AG10803 (cell line): Measurements from ENCODE around the gene DPH2.

ENCODE experiments used
- DNase-seq: peaks from one replicate; pipeline ENCODE4 v3.0.0; 2010; ENCODE audit warnings: low read depth
- H3K4me3 ChIP-seq: 2 replicates; pipeline ENCODE4 v1.5.1; 2011; ENCODE audit warnings: mild to moderate bottlenecking, low read length, control low read depth
- CTCF ChIP-seq: conservative IDR thresholded peaks from 2 replicates; pipeline ENCODE4 v1.5.1; 2011; ENCODE audit warnings: mild to moderate bottlenecking, low read length, control low read depth, inconsistent platforms

DPH2 gene

GRCh38 chr1:43991476-43992231 is 21.8 kb downstream of the DPH2 start, which contains the start of gene CCDC24:
CCDC24 (plus strand) TSS chr1:43991599; CDS start chr1:43991879, 280 bp downstream.
- H3K4me3 ChIP-seq, result peak within 1 kb of the TSS; percentile 75
- DNase-seq, result peak; percentile 83
- TF ChIP-seq CTCF, result no peak

- peak overlapping the region; percentile 75 for H3K4me3 ChIP-seq
- no peak for DNase-seq
- TF ChIP-seq CTCF, result no peak
These were observed 22.6 kb downstream of the DPH2 start for GRCh38 chr1:43992232-43992995.

- TF ChIP-seq CTCF, result no peak
- no peak for DNase-seq
- no peak overlapping the region for H3K4me3 ChIP-seq
These were observed 23.6 kb downstream of the DPH2 start for GRCh38 chr1:43993206-43993914.

- no peak overlapping the region for H3K4me3 ChIP-seq
- no peak for TF ChIP-seq CTCF
- no peak for DNase-seq
These were observed 24.3 kb downstream of the DPH2 start for GRCh38 chr1:43994071-43994470.

GRCh38 chr1:43994794-43995790 is 25.3 kb downstream of the DPH2 start:
- peak; percentile 39 for TF ChIP-seq CTCF
- H3K4me3 ChIP-seq, result no peak overlapping the region
- peak; percentile 22 for DNase-seq

- no peak for DNase-seq
These were observed 26.3 kb downstream of the DPH2 start for GRCh38 chr1:43995984-43996732.

More at GRCh38 chr1:43995984-43996732, 26.3 kb downstream of the DPH2 start:
- no peak for TF ChIP-seq CTCF
- no peak overlapping the region for H3K4me3 ChIP-seq
